Activated naive CD8-positive, alpha-beta T cell treated with anti-CD3 and anti-CD28 coated beads, Interleukin-2, amount 50 U/mL, for 24 hours (primary cell): Measurements from ENCODE around the gene ACAA2.
A peak's percentile ranks its signal among the peaks of the same experiment; 100 is the strongest.
"Not testable (repeated sequence)": the region's sequence is repeated elsewhere in the genome, so short reads cannot be mapped to it uniquely, and the experiment has no call there.

Experiments
- ATAC-seq: fragments of 150-1000 bp; cut with Tn5 transposase; one replicate; pipeline ENCODE4 v1.10.0; 2021
- DNase-seq: peaks from one replicate; pipeline ENCODE4 v3.0.0; 2021
- H3K27ac Mint-ChIP-seq: one replicate; pipeline ENCODE4 v1.8.0; 2021; ENCODE audit warnings: mild to moderate bottlenecking, mixed read lengths
- H3K27me3 Mint-ChIP-seq: one replicate; pipeline ENCODE4 v1.8.0; 2021; ENCODE audit warnings: mixed read lengths
- H3K36me3 Mint-ChIP-seq: one replicate; pipeline ENCODE4 v1.8.0; 2021; ENCODE audit warnings: low read depth, mixed read lengths
- H3K4me1 Mint-ChIP-seq: one replicate; pipeline ENCODE4 v1.8.0; 2021; ENCODE audit warnings: mixed read lengths
- H3K4me3 Mint-ChIP-seq: one replicate; pipeline ENCODE4 v1.8.0; 2021; ENCODE audit warnings: mild to moderate bottlenecking, moderate library complexity, mixed read lengths
- H3K9me3 Mint-ChIP-seq: one replicate; pipeline ENCODE4 v1.8.0; 2021; ENCODE audit warnings: mixed read lengths

Gene ACAA2

DNA sequence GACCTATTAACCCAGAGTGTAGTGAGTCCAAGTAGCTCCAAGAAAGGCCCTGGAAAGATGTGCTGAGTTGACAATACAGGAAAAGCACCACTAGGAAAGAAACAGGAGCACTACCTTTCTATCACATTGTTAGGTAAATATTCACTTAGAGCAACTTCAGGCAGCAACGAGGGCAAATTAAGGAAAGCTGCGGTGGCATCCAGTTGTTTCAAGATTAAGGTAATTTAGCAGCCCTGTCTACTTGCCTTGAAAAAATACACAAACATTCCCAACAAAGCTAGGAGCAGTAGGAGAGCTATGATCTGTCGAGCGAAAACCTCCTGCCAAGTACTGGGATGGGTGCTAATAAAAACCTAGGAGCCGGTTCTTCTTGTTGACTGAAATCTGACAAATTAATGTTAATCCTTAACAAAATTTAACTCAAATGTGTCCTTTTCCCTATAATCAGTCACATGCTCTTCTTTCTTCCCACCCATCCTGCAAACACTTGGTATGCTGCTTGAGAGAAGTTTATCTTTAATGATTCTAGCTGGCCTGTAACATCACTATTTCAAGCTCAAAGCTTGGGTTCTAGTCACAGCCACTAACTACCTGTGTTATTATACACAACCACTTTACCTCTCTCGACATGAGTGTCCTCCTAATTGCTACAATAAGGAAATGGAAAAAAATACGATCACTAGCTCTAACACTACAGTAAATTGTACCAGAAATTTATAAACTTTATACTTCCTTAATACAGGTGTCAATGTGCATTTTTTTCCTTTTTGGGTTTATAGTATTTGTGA is 2.0 kb downstream of the ACAA2 start:
- H3K4me3 Mint-ChIP-seq = peak overlapping the region; percentile 95
- peaks cover 27% of the 10 kb centered on the region for H3K36me3 Mint-ChIP-seq
- no peak for ATAC-seq

DNA sequence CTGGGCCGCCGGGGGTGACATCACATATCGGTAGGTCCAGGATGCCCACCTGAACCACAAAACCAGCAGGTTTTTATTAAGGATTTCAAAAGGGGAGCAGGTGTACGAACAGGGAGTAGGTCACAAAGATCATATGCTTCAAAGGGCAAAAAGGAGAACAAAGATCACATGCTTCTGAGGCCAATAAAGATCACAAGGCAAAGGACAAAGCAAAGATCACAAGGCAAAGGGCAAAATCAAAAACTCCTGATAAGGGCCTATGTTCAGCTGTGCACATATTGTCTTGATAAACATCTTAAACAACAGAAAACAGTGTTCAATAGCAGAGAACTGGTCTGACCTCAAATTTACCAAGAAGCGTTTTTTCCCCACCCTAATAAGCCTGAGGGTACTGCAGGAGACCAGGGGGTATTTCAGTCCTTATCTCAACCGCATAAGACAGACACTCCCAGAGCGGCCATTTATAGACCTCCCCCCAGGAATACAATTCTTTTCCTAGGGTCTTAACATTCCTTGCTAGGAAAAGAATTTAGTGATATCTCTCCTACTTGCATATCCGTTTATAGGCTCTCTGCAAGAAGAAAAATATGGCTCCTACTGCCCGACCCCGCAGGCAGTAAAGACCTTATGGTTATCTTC is 4.7 kb downstream of the ACAA2 start:
- ATAC-seq, H3K4me3 Mint-ChIP-seq, H3K27me3 Mint-ChIP-seq, DNase-seq, H3K27ac Mint-ChIP-seq: not testable (repeated sequence)
- Mint-ChIP-seq H3K4me1 (peaks cover 32% of the 10 kb centered on the region), H3K9me3 (peaks cover 12% of the 10 kb centered on the region), H3K36me3 (peaks cover 23% of the 10 kb centered on the region)

More for the DNA sequence above, 2.0 kb downstream of the ACAA2 start:
- Mint-ChIP-seq H3K4me1 (peaks cover 41% of the 10 kb centered on the region), H3K9me3 (peaks cover 12% of the 10 kb centered on the region), H3K27me3 (no peaks in the 10 kb centered on the region), H3K27ac (no peak overlapping the region)
- no peak for DNase-seq

DNA sequence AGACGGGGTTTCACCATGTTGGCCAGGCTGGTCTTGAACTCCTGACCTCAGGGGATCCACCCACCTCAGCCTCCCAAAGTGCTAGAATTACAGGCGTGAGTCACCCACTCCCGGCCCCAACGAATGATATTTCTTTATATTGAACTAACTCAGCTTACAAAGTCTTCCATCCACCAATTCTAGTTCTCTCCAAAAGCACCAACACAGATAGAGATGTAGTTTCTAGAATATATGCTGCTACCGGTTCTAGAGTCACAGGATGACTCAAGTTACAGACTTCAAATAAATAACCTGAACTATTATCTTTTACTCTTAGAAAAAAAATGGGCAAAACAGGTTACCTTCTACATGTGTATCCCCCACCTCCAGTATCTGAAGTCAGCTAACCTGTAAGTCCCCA is 9.2 kb downstream of the ACAA2 start:
- Mint-ChIP-seq H3K27ac (no peak overlapping the region), H3K9me3 (peaks cover 7% of the 10 kb centered on the region), H3K4me3 (no peak overlapping the region), H3K36me3 (peaks cover 21% of the 10 kb centered on the region), H3K4me1 (peaks cover 13% of the 10 kb centered on the region), H3K27me3 (no peaks in the 10 kb centered on the region)
- no peak for DNase-seq
- ATAC-seq = no peak

DNA sequence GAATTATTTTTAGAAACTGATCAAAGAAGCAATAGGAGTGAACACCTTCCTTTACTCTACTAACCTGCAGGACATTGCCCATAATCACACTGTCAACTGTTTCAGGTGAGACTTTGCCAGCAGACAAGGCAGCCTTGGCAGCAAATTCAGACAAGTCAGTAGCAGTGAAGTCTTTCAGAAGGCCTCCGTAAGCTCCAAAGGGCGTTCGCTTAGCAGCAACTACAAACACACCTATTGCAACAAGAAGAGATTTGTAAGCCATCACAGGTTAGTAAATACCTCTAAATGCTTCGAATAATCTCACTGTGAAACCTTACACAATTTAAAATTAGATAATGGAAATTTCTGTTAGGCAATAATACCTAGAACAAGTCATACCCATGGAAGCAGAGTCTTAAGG is 10.7 kb downstream of the ACAA2 start:
- ATAC-seq (no peak), DNase-seq (no peak)
- Mint-ChIP-seq H3K27me3 (no peaks in the 10 kb centered on the region), H3K36me3 (peaks cover 13% of the 10 kb centered on the region), H3K27ac (no peak overlapping the region), H3K4me3 (no peak overlapping the region), H3K4me1 (peaks cover 13% of the 10 kb centered on the region), H3K9me3 (no peaks in the 10 kb centered on the region)

DNA sequence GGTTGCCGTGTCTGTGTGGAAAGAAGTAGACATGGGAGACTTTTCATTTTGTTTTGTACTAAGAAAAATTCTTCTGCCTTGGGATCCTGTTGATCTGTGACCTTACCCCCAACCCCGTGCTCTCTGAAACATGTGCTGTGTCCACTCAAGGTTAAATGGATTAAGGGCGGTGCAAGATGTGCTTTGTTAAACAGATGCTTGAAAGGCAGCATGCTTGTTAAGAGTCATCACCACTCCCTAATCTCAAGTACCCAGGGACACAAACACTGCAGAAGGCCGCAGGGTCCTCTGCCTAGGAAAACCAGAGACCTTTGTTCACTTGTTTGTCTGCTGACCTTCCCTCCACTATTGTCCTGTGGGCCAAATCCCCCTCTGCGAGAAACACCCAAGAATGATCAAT is 12.8 kb downstream of the ACAA2 start:
- not testable (repeated sequence) for ATAC-seq

DNA sequence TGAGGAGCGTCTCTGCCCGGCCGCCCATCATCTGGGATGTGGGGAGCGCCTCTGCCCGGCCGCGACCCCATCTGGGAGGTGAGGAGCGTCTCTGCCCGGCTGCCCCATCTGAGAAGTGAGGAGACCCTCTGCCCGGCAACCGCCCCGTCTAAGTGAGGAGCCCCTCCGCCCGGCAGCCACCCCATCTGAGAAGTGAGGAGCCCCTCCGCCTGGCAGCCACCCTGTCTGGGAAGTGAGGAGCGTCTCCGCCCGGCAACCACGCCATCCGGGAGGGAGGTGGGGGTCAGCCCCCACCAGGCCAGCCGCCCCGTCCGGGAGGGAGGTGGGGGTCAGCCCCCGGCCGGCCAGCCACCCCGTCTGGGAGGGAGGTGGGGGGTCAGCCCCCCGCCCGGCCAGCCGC is 13.5 kb downstream of the ACAA2 start:
- Mint-ChIP-seq H3K36me3 (peaks cover 19% of the 10 kb centered on the region), H3K4me1 (peaks cover 23% of the 10 kb centered on the region)
- not testable (repeated sequence) for H3K4me3 Mint-ChIP-seq, H3K9me3 Mint-ChIP-seq, ATAC-seq, DNase-seq, H3K27ac Mint-ChIP-seq, H3K27me3 Mint-ChIP-seq

More for the DNA sequence above, 12.8 kb downstream of the ACAA2 start:
- not testable (repeated sequence) for H3K27ac Mint-ChIP-seq, H3K4me3 Mint-ChIP-seq, DNase-seq, H3K27me3 Mint-ChIP-seq, H3K9me3 Mint-ChIP-seq
- H3K36me3 Mint-ChIP-seq = peaks cover 19% of the 10 kb centered on the region
- H3K4me1 Mint-ChIP-seq = peaks cover 24% of the 10 kb centered on the region

DNA sequence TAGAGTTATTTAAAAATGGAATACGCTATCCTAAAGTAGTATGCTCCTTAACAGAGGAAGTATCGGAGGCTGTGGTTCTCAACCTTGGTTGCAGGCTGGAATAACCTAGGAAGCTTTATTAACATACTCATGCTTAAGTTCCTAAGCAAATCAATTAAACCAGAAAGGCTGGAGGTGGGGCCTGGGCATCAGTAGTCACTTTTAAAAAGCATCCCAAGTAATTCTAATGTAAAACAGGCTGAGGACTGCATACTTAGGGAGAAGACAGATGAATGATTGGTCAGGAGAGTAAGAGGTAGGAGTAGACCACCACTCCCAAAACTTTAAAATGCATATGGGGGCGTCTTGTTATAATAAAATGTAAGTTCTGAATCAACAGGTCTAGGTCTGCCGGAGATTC is 15.3 kb downstream of the ACAA2 start:
- ATAC-seq = no peak
- Mint-ChIP-seq H3K9me3 (no peaks in the 10 kb centered on the region), H3K36me3 (peaks cover 25% of the 10 kb centered on the region), H3K27me3 (no peaks in the 10 kb centered on the region), H3K27ac (no peak overlapping the region), H3K4me3 (no peak overlapping the region), H3K4me1 (peaks cover 17% of the 10 kb centered on the region)
- no peak for DNase-seq

DNA sequence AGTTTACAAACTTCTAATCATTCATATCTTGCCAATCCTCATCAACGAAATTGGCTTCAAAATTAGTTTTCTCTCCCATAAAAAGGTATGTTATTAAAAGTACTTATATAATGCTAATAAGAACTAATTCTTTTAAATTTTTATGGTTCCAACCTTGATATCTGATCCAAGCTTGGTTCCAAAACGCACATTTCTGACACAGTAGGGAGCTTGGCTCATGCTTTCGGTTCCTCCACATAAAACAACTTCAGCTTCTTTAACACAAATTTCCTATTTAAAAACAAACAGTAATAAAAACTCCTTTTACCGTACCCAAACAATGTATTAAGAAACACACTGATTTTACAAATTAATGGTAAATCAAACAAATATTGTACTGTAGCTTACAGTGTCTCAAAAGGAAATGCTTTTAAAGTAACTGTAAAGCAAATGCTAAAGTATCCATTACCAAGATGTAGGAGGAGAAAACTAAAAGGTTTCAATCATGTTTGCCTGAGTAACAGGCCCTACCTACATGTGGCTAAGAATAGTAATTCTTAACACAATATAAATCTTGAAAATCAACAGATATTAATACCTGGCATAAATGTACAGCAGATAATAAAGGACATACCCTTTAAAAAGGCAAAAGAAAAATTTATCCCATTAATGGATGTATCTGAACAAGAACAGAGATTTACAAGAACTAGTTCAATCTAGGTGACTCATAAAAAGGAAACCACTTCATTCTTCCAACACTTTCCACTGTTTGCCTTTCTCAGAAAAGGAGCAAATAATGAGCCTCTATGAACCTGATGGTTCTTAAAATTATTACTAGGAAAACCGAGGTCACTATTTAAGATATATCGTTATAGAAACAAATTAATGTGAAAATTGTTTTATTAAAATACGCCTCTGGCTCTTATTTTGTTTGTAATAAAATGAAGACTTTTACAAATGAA is 17.5 kb downstream of the ACAA2 start:
- Mint-ChIP-seq H3K27me3 (no peaks in the 10 kb centered on the region), H3K27ac (peak overlapping the region; percentile 68), H3K4me3 (no peak overlapping the region), H3K36me3 (peaks cover 30% of the 10 kb centered on the region), H3K4me1 (peaks cover 17% of the 10 kb centered on the region), H3K9me3 (no peaks in the 10 kb centered on the region)
- DNase-seq (no peak), ATAC-seq (no peak)

DNA sequence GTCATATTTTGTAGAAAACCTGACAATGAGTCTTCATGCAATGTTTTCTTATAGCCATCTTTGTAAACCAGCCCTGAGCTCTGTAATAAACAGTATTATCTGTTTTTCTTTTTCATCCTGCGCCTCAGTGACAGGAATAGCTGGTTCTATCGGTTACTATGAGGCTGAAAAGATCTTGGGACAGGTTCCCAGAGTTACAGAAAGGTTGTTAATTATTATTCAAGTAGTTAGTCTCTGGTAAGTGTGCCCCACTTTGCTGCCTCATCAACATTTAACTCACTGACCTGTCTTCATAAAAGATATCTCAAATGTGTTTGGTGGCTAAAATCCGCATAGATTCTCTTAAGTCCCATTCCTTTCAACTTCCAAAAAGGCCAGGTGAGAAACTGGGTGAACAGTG is 18.6 kb downstream of the ACAA2 start:
- H3K9me3 Mint-ChIP-seq = no peaks in the 10 kb centered on the region
- H3K4me1 Mint-ChIP-seq = peaks cover 24% of the 10 kb centered on the region
- no peak overlapping the region for H3K27ac Mint-ChIP-seq
- DNase-seq (no peak), ATAC-seq (no peak)
- H3K4me3 Mint-ChIP-seq = no peak overlapping the region
- H3K36me3 Mint-ChIP-seq = peaks cover 36% of the 10 kb centered on the region
- H3K27me3 Mint-ChIP-seq = no peaks in the 10 kb centered on the region

DNA sequence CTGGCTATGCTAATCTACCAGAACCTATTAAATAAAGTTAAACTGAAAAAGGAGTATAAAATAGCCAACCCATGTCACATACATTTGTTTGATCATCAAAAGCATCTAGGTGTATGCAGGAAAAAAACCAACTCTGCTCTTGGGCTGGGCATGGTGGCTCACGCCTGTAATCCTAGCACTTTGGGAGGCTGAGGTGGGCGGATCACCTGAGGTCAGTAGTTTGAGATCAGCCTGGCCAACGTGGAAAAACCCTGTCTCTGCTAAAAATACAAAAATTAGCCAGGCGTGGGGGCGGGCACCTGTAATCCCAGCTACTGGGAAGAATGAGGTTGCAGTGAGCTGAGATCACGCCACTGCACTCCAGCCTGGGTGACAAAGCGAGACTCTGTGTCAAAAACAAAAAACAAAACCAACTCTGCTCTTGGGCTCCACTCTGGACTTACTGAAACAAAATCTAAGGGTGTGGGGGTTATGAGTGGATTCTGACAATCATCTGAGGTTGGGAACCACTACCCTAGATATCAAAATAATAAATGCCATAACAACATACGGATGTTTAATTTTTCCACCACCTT is 23.7 kb downstream of the ACAA2 start:
- H3K27me3 Mint-ChIP-seq = not testable (repeated sequence)
- peak; percentile 67 for ATAC-seq

DNA sequence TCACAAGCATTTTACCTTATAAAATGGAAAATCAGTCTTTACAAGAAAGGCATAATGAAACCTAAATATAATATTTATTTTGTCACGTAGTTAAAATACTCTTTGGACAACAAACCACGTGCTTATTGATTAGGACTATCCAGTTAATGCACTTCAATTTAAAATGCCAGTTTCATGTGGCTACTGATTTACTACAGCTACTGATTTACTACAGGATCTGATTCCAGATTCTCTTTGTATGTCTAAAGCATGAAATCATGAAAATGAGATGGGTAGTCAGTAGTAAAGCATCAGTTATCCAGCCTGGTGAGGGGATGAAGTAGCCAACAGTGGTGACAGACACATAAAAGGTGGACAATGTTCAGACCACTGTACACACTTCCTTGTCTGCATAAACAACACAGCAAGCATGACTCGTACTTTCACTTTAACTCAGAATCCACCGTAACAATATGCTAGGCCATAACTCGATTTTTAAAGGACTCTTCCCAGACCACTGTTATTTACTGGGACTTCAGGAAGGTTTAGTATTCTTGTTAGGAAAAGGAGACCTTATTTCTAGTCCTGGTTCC is 24.9 kb downstream of the ACAA2 start:
- no peak for ATAC-seq
- Mint-ChIP-seq H3K27me3 (no peaks in the 10 kb centered on the region), H3K4me3 (peak overlapping the region; percentile 21), H3K27ac (no peak overlapping the region), H3K36me3 (peaks cover 61% of the 10 kb centered on the region), H3K4me1 (peaks cover 46% of the 10 kb centered on the region), H3K9me3 (no peaks in the 10 kb centered on the region)
- DNase-seq = no peak

More for the DNA sequence above, 23.7 kb downstream of the ACAA2 start:
- Mint-ChIP-seq H3K4me1 (peaks cover 44% of the 10 kb centered on the region), H3K36me3 (peaks cover 56% of the 10 kb centered on the region), H3K27ac (peak overlapping the region; percentile 54)
- not testable (repeated sequence) for H3K9me3 Mint-ChIP-seq, DNase-seq, H3K4me3 Mint-ChIP-seq

DNA sequence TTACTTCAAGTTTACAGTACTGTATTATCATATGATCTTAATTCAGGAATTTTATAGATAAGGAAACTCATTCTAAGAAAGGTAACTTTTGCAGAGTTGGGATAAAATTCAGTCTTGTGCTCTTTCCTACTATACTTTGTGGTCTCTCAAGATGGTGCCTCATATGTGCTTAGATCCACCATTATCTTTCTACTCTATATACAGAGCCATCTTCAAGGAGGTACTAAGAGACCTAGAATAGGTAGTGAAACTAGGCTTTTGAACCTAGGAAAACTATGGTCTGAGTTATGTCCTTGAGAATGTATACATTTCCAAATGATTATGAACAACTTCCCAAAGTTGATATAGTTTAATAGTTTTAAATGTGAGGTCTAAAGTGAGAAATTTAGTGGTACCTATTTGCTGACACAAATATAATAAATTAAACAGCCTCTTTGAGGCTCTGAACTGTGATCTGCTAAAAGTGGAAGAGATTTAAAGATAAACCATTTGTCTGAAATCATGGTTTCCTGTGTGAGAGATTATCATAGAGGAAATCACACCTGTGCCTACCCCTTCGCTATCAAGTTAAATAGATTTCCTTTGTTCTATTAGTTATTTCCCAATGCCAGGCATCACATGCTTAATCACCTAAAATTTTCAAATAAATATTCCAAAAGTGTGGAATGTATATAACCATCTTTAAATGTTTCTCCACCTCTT is 27.2 kb downstream of the ACAA2 start:
- DNase-seq (no peak), ATAC-seq (no peak)
- H3K4me1 Mint-ChIP-seq = peaks cover 46% of the 10 kb centered on the region
- no peak overlapping the region for H3K4me3 Mint-ChIP-seq
- H3K36me3 Mint-ChIP-seq = peaks cover 65% of the 10 kb centered on the region
- H3K9me3 Mint-ChIP-seq = no peaks in the 10 kb centered on the region
- H3K27ac Mint-ChIP-seq = no peak overlapping the region
- H3K27me3 Mint-ChIP-seq = no peaks in the 10 kb centered on the region

DNA sequence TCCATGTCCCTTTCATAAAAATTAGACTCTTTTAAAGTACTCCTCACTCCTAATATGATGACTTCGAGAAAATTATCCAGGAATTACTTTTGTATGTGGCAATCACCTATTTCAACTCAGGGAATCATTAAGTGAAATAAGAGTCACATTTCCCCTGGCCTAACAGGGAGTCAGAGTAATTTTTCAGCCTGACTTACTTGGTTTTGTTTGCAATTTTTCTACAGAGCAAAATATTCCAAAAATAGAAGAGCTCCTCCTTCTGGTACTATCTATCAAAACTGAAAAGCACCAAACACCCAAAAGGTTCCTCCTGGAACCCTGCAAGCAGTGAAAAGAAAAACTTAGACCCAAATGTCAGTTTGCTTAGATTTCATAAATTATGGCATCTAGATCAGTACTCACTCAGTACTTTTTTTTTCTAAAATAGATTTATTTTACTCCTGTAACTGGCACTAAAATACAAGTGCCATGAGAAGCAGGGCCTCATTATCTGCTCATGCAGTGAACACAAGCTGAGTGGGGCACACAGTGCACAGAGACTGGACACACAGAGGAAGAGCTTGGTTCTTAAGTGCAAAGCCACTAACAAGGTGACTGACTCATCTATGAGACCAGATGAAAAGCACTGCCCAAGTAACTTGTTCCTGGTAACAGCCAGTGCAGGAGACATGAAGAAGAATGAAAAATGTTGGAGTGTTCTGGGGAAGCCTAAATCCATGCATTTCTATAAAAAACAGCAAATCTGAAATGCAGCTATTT is 28.7 kb downstream of the ACAA2 start:
- ATAC-seq (no peak), DNase-seq (no peak)
- Mint-ChIP-seq H3K27me3 (no peaks in the 10 kb centered on the region), H3K4me3 (no peak overlapping the region), H3K27ac (no peak overlapping the region), H3K9me3 (no peaks in the 10 kb centered on the region), H3K36me3 (peaks cover 59% of the 10 kb centered on the region), H3K4me1 (peaks cover 38% of the 10 kb centered on the region)
